Peyer's patch (tissue), 4 donors: Measurements from ENCODE around the gene AKR7A2.
A peak's percentile ranks its signal among the peaks of the same experiment; 100 is the strongest.

Source experiments
- CTCF ChIP-seq, 6 experiments: fragments of 450-650 bp in 4 of 6; fragments of 200-600 bp in 2 of 6; sonication (generic) in 1 of 6; IDR thresholded peaks; one replicate each; pipeline ENCODE4 v1.5.1; 2017 to 2019; ENCODE audit warnings: antibody characterized with exemption in 6 of 6, mild to moderate bottlenecking in 3 of 6, moderate library complexity in 1 of 6
- POLR2A ChIP-seq, 2 donors: fragments of 450-650 bp; IDR thresholded peaks; one replicate each; pipeline ENCODE4 v1.5.1; 2017; ENCODE audit warnings: antibody characterized with exemption in 2 of 2, mild to moderate bottlenecking in 2 of 2, moderate library complexity in 2 of 2

GRCh38 chr1:19308509-19308907 lies 3.4 kb downstream of the AKR7A2 start:
- TF ChIP-seq CTCF (IDR thresholded peaks at IDR 0.05) (peak in 3 of 6 experiments; percentile 18 to 28 (median 22)), POLR2A (IDR thresholded peaks at IDR 0.05) (no peak)
